GM21381 (cell line): ENCODE measurements around the gene ARHGAP24.
A peak's percentile ranks its signal among the peaks of the same experiment; 100 is the strongest.
"Not testable (repeated sequence)": the region's sequence is repeated elsewhere in the genome, so short reads cannot be mapped to it uniquely, and the experiment has no call there.

ENCODE experiments used
- ATAC-seq: cut with Tn5 transposase; IDR thresholded peaks from one replicate; pipeline ENCODE4 v1.9.1; 2021; ENCODE audit warnings: mild to moderate bottlenecking, moderate library complexity; ENCODE audit not compliant: unreplicated experiment

Gene ARHGAP24

GRCh38 chr4:85515701-85516100 is 40.8 kb downstream of the ARHGAP24 start:
- no peak for ATAC-seq

GRCh38 chr4:85518526-85518925 is 43.6 kb downstream of the ARHGAP24 start:
- not testable (repeated sequence) for ATAC-seq

- ATAC-seq = no peak
Observed at GRCh38 chr4:85520765-85521749, 46.1 kb downstream of the ARHGAP24 start.

GRCh38 chr4:85522277-85522676 is 47.3 kb downstream of the ARHGAP24 start:
- ATAC-seq = no peak

- ATAC-seq = no peak
Observed at GRCh38 chr4:85522836-85523235, 47.9 kb downstream of the ARHGAP24 start.

- no peak for ATAC-seq
Observed at GRCh38 chr4:85527815-85528214, 52.9 kb downstream of the ARHGAP24 start.

- ATAC-seq = no peak
Observed at GRCh38 chr4:85531560-85532341, 56.8 kb downstream of the ARHGAP24 start.

- no peak for ATAC-seq
Observed at GRCh38 chr4:85534120-85534519, 59.2 kb downstream of the ARHGAP24 start.

- ATAC-seq = no peak
Observed at GRCh38 chr4:85543832-85544231, 68.9 kb downstream of the ARHGAP24 start.

GRCh38 chr4:85544751-85545150 is 69.8 kb downstream of the ARHGAP24 start:
- ATAC-seq = no peak

- ATAC-seq = no peak
Observed at GRCh38 chr4:85548116-85548515, 73.2 kb downstream of the ARHGAP24 start.

- ATAC-seq = no peak
Observed at GRCh38 chr4:85548841-85549240, 73.9 kb downstream of the ARHGAP24 start.

GRCh38 chr4:85555206-85555605 is 80.3 kb downstream of the ARHGAP24 start:
- no peak for ATAC-seq

- ATAC-seq = no peak
Observed at GRCh38 chr4:85556283-85556682, 81.3 kb downstream of the ARHGAP24 start.

- peak; percentile 91 for ATAC-seq
Observed at GRCh38 chr4:85557016-85557901, 82.3 kb downstream of the ARHGAP24 start.

GRCh38 chr4:85565761-85566480 is 91.0 kb downstream of the ARHGAP24 start:
- no peak for ATAC-seq

GRCh38 chr4:85569730-85570299 is 94.9 kb downstream of the ARHGAP24 start:
- peak; percentile 68 for ATAC-seq

GRCh38 chr4:85570388-85570787 is 95.4 kb downstream of the ARHGAP24 start:
- no peak for ATAC-seq

GRCh38 chr4:85571008-85571407 is 96.1 kb downstream of the ARHGAP24 start:
- no peak for ATAC-seq

GRCh38 chr4:85573270-85573669 is 98.3 kb downstream of the ARHGAP24 start:
- no peak for ATAC-seq
